ENCODE data around the gene C1QTNF2. TPM values are rescaled to one million over a fixed set of nuclear protein-coding genes. Genes with fewer than 3 reads are reported as not detected.

C1QTNF2 gene, protein sequence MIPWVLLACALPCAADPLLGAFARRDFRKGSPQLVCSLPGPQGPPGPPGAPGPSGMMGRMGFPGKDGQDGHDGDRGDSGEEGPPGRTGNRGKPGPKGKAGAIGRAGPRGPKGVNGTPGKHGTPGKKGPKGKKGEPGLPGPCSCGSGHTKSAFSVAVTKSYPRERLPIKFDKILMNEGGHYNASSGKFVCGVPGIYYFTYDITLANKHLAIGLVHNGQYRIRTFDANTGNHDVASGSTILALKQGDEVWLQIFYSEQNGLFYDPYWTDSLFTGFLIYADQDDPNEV
- not detected in 2 replicates for total RNA-seq (2013; cell fraction: nucleolus; rRNA removed)
- total RNA-seq (2014; rRNA removed) (not detected in 2 replicates), total RNA-seq (2014; rRNA removed; fragmentation: Illumina TruSeq; extraction: Trizol) (not detected in 2 replicates), total RNA-seq (2021) (not detected in 2 replicates), polyA plus RNA-seq (2011; rRNA removed) (not detected in 2 replicates), polyA plus RNA-seq (2014; fragmentation: Illumina TruSeq; extraction: Trizol) (not detected in 2 replicates), polyA plus RNA-seq (2014; fragmentation: Nextera tagmentation; extraction: Ambion mirVana) (not detected), polyA plus RNA-seq (2014; rRNA removed) (0.09 TPM in 1 of 2 replicates, not detected in the other), polyA plus RNA-seq (2016; fragmentation: Nextera tagmentation; extraction: Ambion mirVana) (not detected), polyA minus RNA-seq (2011; rRNA and poly(A)+ RNA removed) (not detected in 2 replicates), Bru-seq, nascent RNA (percentile 9 among the genes with signal in this experiment), BruChase-seq, experiment 1, labeled RNA remaining after a 6-hour chase (percentile 8 among the genes with signal in this experiment), BruChase-seq, experiment 2, labeled RNA remaining after a 2-hour chase (percentile 13 among the genes with signal in this experiment)
- not detected for polyA plus RNA-seq (2011; ENCODE audit: low read depth)
- not detected in 2 replicates for polyA plus RNA-seq (2011; cell fraction: cytosol; rRNA removed)
- polyA plus RNA-seq (2011; cell fraction: nucleus; rRNA removed): not detected in 2 replicates
- polyA plus RNA-seq (2012): not detected in 2 replicates
- polyA minus RNA-seq (2011; cell fraction: cytosol; rRNA and poly(A)+ RNA removed): not detected in 2 replicates
- polyA minus RNA-seq (2011; cell fraction: nucleus; rRNA and poly(A)+ RNA removed): not detected in 2 replicates
- long read RNA-seq, experiment 1: 0 reads
- long read RNA-seq, experiment 2: 0 reads

GRCh38 chr5:160369990-160370712 lies at the start of gene C1QTNF2:
Gene C1QTNF2 (minus strand): TSS chr5:160370626. CDS start chr5:160355011, 15,615 bp downstream.
- Histone ChIP-seq H3K27me3 (replicated peaks in 1 of 2; ENCODE audit: control insufficient read depth in 2 of 2, insufficient read depth in 2 of 2, low read length in 1 of 2) (peaks cover 2 to 10% of the 10 kb centered on the region in 2 experiments; a peak in 3 of 4 replicates), H3K36me3 (ENCODE audit: control insufficient read depth in 2 of 2, insufficient read depth in 2 of 2, low read length in 1 of 2) (no peaks in the 10 kb centered on the region), H3K9me3 (replicated peaks; ENCODE audit: control insufficient read depth, insufficient read depth, low read length) (no peaks in the 10 kb centered on the region), H3K4me2 (ENCODE audit: control insufficient read depth, insufficient read depth) (peak within 1 kb of the TSS; percentile 84), H2AFZ (ENCODE audit: control insufficient read depth, low read depth, low read length) (peak within 1 kb of the TSS; percentile 50), H3K4me3 (peak within 1 kb of the TSS; percentile 49), H3K27ac (ENCODE audit: control insufficient read depth, insufficient read depth) (no peak within 1 kb of the TSS), H3K9ac (ENCODE audit: control insufficient read depth, insufficient read depth, low read length) (no peak within 1 kb of the TSS), H4K20me1 (ENCODE audit: control insufficient read depth, insufficient read depth) (no peaks in the 10 kb centered on the region), H3K4me1 (ENCODE audit: control insufficient read depth, insufficient read depth, low read length) (no peaks in the 10 kb centered on the region), H3K79me2 (ENCODE audit: control insufficient read depth, insufficient read depth, low read length) (no peaks in the 10 kb centered on the region)
- CTCF ChIA-PET: interaction anchor here (0.5 to 1.5 kb wide), 3 partner anchors 21 to 37 kb away, joined by 3 to 5 read pairs (median 3); no protein-coding TSS in a partner anchor
- in situ Hi-C loops (cut with MboI) (no loop called here), intact Hi-C loops (cut with micrococcal nuclease; ENCODE audit: unreplicated experiment) (no loop called here)
- RAD21 ChIA-PET (ENCODE audit: unreplicated experiment): no interaction called here
- 15% methylated on average over 20 of the region's 45 CpGs for WGBS (ENCODE audit: insufficient coverage, insufficient replicate concordance, low lambda C conversion rate, missing lambda C conversion rate)
- DNase-seq (ENCODE audit: low read depth, low spot score) (no peak), ATAC-seq (peak; percentile 69), FAIRE-seq (no peak)
- SMC1A ChIA-PET (ENCODE audit: uncharacterized antibody, unreplicated experiment): interaction anchor here (0.6 to 1.1 kb wide), 3 partner anchors 15 to 166 kb away, joined by 3 to 4 read pairs (median 3); no protein-coding TSS in a partner anchor
- no TSS peak for BruUV-seq (replicated peaks)
- TF ChIP-seq SPI1 (IDR thresholded peaks at IDR 0.05; ENCODE audit: borderline replicate concordance, insufficient read depth, low read depth, low read length): peak; percentile 63; the same call in 1 of the 2 replicates
- TF ChIP-seq, protein P1, sequence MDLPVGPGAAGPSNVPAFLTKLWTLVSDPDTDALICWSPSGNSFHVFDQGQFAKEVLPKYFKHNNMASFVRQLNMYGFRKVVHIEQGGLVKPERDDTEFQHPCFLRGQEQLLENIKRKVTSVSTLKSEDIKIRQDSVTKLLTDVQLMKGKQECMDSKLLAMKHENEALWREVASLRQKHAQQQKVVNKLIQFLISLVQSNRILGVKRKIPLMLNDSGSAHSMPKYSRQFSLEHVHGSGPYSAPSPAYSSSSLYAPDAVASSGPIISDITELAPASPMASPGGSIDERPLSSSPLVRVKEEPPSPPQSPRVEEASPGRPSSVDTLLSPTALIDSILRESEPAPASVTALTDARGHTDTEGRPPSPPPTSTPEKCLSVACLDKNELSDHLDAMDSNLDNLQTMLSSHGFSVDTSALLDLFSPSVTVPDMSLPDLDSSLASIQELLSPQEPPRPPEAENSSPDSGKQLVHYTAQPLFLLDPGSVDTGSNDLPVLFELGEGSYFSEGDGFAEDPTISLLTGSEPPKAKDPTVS (IDR thresholded peaks at IDR 0.05; ENCODE audit: low read depth, low read length): no peak
- TF ChIP-seq, protein P2, sequence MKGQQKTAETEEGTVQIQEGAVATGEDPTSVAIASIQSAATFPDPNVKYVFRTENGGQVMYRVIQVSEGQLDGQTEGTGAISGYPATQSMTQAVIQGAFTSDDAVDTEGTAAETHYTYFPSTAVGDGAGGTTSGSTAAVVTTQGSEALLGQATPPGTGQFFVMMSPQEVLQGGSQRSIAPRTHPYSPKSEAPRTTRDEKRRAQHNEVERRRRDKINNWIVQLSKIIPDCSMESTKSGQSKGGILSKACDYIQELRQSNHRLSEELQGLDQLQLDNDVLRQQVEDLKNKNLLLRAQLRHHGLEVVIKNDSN (IDR thresholded peaks at IDR 0.05; ENCODE audit: borderline replicate concordance, extremely low read length, insufficient read depth, low read depth, low read length): peak; percentile 21
- no peak for TF ChIP-seq GATAD2B (conservative IDR thresholded peaks at IDR 0.05; ENCODE audit: low read depth)
- POLR2A ChIA-PET: no interaction called here

Measured in GM12878 (cell line).